HG02885 (cell line): Measurements from ENCODE around the gene KCNA10.

Source experiments
- ATAC-seq: cut with Tn5 transposase; IDR thresholded peaks from one replicate; pipeline ENCODE4 v1.9.1; 2021; ENCODE audit warnings: mild to moderate bottlenecking; ENCODE audit not compliant: unreplicated experiment, poor library complexity

KCNA10 gene

GRCh38 chr1:110481968-110482623 is 36.9 kb downstream of the KCNA10 start:
- ATAC-seq: no peak

DNA sequence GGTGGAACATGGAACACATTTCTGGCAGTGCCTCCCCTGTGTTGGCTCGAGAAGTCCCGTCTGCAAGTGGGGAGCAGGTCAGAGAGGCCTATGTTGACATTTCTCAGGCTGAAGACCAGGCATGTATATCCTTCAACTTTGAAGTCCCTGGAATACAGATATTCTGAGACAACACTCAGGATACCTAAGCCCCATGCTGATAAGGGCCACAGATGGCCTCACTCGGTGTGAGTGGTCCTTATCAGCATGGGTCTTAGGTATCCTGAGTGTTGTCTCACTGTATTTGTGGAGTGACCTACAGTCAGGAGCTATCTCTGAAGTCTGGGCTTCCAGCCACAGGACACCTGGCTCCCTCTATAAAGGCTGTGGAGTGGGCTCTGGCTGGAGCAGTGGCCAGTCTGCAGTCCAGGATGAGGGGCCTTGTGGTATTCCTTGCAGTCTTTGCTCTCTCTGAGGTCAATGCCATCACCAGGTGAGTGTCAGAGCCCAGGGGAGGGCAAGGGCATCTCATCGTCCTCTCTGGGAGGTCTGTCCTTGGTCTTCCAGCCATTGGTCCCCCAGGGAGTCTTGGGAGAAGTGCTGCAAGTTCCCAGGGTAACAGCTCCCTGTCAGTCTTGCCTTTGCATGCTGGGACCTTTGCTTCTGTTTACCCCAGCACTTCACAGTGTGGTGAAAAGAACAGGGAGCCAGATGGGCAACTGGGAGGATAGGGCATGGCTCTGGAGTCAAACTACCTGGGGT is 38.4 kb downstream of the KCNA10 start:
- ATAC-seq: no peak

GRCh38 chr1:110478886-110479285 is 40.1 kb downstream of the KCNA10 start:
- ATAC-seq: no peak

GRCh38 chr1:110477967-110478640 is 40.9 kb downstream of the KCNA10 start:
- no peak for ATAC-seq

- ATAC-seq: no peak
These were observed 41.5 kb downstream of the KCNA10 start for GRCh38 chr1:110477445-110477957.

DNA sequence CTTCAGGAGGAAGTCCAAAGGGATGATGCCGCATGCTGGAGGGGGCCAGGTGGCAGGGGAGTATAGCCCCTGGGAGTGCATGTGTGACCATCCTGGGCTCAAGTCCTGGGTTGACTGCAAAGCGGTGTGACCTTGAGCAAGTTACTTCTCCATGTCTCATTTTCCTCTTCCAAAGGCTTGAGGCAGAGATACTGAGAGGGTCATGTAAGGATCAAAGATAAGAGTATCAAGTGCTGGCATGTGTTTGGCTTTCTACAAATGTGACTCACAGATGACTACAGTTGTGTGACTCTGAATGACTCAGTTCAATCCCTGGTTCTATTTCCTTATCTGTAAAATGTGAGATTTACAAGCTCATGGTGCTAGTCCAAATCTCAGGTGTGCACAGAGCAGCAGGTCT is 41.9 kb downstream of the KCNA10 start:
- no peak for ATAC-seq

GRCh38 chr1:110476028-110476765 is 42.8 kb downstream of the KCNA10 start:
- no peak for ATAC-seq

GRCh38 chr1:110475362-110476027 is 43.5 kb downstream of the KCNA10 start:
- ATAC-seq: no peak

DNA sequence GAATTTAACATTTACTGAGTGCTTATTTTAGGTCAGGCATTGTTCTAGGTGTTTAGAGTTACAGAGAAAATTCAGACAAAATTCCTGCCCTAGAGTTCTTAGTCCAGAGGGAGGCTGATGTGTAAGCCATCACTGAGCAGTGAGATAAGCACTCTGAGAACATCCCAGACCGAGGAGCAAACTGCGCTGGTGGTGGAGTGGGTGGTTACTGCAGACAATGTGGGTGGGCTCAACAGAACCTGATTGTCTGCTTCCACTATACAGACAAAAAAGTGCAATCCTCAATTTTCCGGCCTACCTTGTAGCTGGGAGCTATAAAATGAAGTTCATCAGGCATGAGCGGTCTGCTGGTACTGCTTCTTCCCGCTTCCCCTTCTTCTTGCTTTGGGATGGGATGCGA is 44.5 kb downstream of the KCNA10 start:
- no peak for ATAC-seq

DNA sequence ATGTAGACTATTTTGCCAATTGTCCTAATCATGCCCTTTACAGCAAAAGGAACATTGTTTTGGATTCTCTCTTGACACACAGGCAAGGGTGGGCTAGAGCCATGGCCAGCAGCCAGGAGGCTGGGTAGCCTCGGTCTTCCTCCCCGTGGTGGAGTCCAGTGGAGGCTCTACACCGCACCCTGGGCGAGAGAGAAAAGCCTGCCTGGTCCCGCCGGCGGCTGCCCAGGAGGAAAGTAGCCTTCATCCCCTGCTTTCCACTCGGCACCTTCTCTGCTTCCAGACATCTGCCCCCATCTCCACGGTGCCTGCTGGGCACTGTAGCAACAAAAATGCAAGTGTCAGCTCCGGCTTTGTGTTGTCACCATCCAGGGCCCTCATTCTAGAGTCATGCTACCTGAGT is 46.4 kb downstream of the KCNA10 start:
- no peak for ATAC-seq

DNA sequence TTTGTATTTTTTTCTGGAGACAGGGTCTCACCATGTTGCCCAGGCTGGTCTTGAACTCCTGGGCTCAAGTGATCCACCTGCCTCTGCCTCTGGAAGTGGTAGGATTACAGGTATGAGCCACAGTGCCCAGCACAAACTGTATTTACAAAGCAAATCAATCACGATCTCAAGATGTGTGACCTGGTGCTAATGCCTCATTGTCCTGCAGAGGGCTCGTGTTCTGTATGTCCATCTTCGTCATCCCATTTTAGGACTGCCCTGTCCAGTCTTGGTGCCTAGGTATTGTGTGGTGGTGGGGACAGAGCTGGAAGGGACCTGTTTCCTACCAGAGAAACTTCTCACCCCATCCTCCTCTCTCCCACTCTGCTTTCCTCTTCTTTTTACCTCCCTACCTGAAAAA is 47.8 kb downstream of the KCNA10 start:
- ATAC-seq: no peak
